ENCODE data around the gene APRT. TPM values are rescaled to one million over a fixed set of nuclear protein-coding genes. Genes with fewer than 3 reads are reported as not detected.
A peak's percentile ranks its signal among the peaks of the same experiment; 100 is the strongest.

Gene APRT
- total RNA-seq, 1 donor = 73.8 TPM

DNA sequence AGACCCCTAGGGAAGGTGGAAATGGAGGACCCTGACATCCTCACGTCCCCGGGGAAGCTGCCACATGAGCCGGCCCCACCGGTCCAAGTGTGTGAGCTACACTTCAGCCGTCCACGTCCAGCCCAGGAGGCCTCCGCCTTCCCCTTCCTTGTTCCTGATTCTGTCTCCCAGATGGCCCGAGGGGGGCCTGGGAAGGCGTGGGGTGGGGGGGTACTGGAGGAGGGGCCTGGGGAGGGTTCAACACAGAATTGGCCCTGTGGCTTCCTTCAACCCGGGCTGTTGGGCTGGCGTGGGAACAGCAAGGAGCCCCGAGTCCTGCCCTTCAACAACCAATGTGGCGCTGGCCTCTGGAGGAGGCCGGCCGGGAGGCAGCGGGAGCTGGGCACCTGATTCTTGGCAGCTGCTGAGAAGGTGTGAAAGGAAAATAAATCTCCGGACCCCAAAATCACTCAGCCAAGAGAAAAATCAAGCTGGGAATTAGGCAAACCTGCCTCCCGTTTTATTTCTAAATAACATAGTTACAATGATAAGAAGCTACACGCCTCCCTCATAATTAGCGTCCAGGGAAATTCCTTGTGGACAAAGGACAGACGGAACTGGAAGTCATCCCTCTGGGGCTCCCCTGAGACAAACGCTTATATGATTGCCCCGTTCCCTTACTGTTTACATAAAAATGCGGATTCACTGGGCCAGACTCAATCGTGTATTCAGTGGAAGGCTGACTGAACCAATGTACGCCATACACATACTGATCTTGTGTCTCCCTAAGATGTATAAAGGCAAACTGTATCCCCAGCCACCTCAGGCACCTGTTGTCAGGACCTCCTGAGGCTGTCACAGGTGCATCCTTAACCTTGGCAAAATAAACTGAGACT lies 1.8 kb upstream of the APRT start:
- no peak for DNase-seq (ENCODE audit: low read depth)
- TF ChIP-seq, protein P1, sequence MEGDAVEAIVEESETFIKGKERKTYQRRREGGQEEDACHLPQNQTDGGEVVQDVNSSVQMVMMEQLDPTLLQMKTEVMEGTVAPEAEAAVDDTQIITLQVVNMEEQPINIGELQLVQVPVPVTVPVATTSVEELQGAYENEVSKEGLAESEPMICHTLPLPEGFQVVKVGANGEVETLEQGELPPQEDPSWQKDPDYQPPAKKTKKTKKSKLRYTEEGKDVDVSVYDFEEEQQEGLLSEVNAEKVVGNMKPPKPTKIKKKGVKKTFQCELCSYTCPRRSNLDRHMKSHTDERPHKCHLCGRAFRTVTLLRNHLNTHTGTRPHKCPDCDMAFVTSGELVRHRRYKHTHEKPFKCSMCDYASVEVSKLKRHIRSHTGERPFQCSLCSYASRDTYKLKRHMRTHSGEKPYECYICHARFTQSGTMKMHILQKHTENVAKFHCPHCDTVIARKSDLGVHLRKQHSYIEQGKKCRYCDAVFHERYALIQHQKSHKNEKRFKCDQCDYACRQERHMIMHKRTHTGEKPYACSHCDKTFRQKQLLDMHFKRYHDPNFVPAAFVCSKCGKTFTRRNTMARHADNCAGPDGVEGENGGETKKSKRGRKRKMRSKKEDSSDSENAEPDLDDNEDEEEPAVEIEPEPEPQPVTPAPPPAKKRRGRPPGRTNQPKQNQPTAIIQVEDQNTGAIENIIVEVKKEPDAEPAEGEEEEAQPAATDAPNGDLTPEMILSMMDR (IDR thresholded peaks at IDR 0.05; ENCODE audit: insufficient read depth, low read length) = no peak
- H3K4me3 ChIP-seq (ENCODE audit: low read depth, low read length) = no peak overlapping the region

DNA sequence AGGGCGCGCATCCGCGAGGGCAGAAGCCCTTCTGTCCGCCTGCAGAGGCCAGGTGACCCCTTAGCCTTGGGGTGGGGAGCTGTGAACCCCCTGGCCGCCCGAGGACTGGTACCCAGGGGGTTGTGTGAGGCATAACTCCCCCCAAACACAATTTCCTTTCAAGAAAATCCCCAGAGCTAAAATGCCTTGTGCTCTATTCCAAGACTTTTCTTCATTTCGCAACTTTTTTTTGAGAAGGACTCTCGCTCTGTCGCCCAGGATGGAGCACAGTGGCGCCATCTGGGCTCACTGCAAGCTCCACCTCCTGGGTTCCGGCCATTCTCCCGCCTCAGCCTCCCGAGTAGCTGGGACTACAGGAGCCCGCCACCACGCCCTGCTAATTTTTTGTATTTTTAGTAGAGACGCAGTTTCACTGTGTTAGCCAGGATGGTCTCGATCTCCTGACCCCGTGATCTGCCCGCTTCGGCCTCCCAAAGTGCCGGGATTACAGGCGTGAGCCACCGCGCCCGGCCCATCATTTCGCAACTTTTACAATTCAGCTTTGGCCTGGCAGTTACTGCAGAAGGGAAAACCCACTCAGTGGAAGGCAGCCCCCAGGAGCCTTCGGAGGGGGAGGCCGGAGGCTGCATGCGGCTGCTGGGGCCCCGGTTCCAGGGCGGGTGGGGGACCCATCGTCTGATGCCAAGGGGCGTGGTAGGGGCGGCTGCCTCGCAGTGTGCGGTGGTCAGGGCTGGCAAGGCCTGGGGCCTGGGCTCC lies 963 bp upstream of the APRT start:
- TF ChIP-seq, protein P1 (IDR thresholded peaks at IDR 0.05; ENCODE audit: insufficient read depth, low read length) = no peak
- DNase-seq (ENCODE audit: low read depth) = peak; percentile 58
- H3K4me3 ChIP-seq (ENCODE audit: low read depth, low read length) = peak overlapping the region; percentile 84

DNA sequence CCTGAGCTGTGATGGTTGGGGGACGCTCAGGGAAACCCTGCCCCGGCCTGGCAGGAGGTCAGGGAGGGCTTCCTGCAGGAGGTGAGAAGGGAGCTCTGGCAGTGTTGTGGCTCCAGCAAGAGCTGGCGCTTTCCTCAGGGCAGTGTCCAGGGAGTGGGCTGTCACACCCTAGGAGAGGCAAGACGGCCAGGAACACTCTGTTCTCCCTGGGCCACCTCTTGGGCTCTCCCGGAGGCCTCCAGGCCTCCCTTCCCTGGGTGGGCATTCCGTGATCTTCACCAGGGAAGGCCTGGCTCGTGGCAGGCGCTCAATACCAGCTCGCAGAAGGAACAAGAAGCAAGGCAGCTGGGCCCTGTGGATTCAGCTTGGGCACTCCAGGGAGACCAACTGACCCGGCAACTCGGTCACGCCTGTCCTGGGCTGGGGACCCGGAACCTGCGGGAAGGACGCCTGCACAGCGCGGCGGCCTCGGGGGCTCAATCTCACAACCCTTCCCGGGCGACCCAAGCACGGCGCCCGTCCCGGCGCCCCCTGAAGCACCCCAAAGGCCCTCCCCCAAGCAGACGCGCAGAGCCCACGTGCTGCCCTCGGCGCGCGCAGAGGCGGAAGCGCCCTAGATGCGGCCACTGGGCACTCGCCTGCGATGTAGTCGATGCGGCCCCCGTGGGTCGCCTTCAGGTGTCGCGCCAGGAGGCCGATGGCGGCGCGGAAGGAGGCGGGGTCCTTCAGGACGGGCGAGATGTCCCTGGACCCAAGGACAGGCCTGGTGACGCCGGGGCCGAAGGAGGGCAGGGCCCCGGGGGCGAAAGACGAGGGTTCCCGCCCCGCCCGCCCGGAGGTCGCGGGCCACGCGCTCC lies 588 bp downstream of the APRT start:
- H3K4me3 ChIP-seq (ENCODE audit: low read depth, low read length) = peak overlapping the region; percentile 84
- TF ChIP-seq, protein P1 (IDR thresholded peaks at IDR 0.05; ENCODE audit: insufficient read depth, low read length) = no peak

DNA sequence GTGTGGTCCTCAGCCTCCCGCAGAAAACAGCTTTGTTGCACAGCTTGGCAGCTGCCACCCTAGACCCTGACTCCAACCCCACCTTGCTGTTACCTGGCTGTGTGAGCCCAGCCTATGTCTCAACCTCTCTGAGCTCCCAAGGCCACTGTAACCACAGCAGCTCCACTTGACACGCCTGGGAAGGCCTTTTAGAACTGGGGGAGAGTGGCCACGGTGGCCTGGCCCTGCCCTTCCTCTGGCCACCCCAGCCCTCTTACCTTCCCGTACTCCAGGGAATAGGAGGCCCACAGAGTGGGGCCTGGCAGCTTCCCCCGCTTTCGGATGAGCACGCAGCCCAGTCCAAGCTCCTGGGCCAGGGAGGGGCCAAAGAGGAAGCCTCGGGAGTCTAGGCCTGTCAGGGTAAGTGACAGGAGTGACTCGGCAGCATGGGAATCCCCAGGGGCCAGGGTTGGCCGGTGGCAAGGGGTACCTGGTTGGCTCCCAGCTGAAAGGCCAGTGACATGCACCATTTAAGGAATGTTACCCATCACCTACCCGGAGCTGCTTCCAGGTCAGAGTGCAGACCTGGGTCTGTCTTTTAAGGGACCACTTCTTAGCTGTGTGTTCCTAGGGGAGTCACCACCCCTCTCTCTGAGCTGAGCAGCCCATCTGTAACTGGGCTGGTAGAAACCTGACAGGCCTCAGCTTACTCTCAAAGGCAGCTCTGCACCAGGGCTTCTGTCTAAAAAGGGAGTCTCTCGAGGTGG lies 1.4 kb downstream of the APRT start:
- peak overlapping the region; percentile 84 for H3K4me3 ChIP-seq (ENCODE audit: low read depth, low read length)
- DNase-seq (ENCODE audit: low read depth) = no peak
- TF ChIP-seq, protein P1 (IDR thresholded peaks at IDR 0.05; ENCODE audit: insufficient read depth, low read length) = no peak

More for the DNA sequence above, 588 bp downstream of the APRT start:
- DNase-seq (ENCODE audit: low read depth) = peak; percentile 75

DNA sequence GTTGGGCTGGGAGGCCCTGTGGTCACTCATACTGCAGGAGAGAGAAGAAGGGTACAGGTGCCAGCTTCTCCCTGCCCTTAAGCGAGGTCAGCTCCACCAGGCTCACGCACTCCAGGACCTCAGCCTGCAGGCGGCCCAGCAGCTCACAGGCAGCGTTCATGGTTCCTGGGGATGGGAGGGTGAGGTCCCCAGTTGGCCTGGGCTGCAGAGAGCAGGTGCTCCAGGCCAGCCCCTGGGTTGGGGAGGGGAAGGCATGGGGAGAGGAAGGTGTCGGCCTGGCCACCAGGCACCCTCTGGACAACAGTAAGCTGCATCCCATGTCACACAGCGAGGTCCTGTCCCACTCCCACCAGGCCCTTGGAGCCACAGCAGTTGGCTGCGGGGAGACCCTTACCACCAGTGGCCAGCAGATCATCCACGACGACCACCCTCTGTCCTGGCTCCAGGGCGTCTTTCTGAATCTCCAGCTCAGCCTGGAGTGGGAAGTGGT lies 2.0 kb downstream of the APRT start:
- TF ChIP-seq, protein P1 (IDR thresholded peaks at IDR 0.05; ENCODE audit: insufficient read depth, low read length) = no peak
- peak overlapping the region; percentile 84 for H3K4me3 ChIP-seq (ENCODE audit: low read depth, low read length)
- DNase-seq (ENCODE audit: low read depth) = no peak

Data from fibroblast of the aortic adventitia (primary cell).